ENCODE data around the gene ATP1B1. TPM values are rescaled to one million over a fixed set of nuclear protein-coding genes. Genes with fewer than 3 reads are reported as not detected.

ATP1B1 gene
- total RNA-seq, 1 experiment from 2014 or later, result 40.7 TPM

DNA sequence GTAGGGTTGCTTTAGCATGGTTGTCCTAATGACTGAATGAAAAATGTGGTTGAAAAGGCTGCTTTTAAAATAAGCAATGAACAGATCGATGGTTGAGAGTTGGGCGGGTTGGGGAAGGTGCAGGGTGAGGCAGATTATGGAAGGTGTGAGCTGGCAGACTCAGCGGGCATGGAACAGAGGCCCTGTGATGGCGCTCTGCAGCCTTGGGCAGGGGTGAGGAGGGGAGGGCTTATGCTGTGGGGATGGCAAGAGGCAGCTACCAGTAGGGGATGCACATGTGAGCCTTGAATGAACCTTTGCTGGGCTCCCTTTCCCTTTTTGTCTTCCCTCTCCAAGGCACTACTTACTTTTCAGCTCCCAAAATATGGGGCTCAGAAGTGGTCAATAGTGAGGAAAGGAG is 30.9 kb downstream of the ATP1B1 start:
- H3K4me1 Mint-ChIP-seq, result peaks cover 29% of the 10 kb centered on the region
- no peaks in the 10 kb centered on the region for H3K27me3 Mint-ChIP-seq (ENCODE audit: low read depth)
- peak overlapping the region; percentile 3; the same call in 1 of the 2 replicates for H3K27ac Mint-ChIP-seq
- H3K9me3 Mint-ChIP-seq, result no peaks in the 10 kb centered on the region
- H3K36me3 Mint-ChIP-seq, result peaks cover 4% of the 10 kb centered on the region
- TF ChIP-seq RORB (CRISPR knock-in tag; IDR thresholded peaks at IDR 0.05) (no peak), SP1 (CRISPR knock-in tag; conservative IDR thresholded peaks at IDR 0.05) (no peak), ETV6 (CRISPR knock-in tag; IDR thresholded peaks at IDR 0.05) (no peak)
- TF ChIP-seq, protein P1, sequence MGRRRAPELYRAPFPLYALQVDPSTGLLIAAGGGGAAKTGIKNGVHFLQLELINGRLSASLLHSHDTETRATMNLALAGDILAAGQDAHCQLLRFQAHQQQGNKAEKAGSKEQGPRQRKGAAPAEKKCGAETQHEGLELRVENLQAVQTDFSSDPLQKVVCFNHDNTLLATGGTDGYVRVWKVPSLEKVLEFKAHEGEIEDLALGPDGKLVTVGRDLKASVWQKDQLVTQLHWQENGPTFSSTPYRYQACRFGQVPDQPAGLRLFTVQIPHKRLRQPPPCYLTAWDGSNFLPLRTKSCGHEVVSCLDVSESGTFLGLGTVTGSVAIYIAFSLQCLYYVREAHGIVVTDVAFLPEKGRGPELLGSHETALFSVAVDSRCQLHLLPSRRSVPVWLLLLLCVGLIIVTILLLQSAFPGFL (CRISPR knock-in tag; IDR thresholded peaks at IDR 0.05; ENCODE audit: borderline replicate concordance), result no peak
- TF ChIP-seq, protein P2, sequence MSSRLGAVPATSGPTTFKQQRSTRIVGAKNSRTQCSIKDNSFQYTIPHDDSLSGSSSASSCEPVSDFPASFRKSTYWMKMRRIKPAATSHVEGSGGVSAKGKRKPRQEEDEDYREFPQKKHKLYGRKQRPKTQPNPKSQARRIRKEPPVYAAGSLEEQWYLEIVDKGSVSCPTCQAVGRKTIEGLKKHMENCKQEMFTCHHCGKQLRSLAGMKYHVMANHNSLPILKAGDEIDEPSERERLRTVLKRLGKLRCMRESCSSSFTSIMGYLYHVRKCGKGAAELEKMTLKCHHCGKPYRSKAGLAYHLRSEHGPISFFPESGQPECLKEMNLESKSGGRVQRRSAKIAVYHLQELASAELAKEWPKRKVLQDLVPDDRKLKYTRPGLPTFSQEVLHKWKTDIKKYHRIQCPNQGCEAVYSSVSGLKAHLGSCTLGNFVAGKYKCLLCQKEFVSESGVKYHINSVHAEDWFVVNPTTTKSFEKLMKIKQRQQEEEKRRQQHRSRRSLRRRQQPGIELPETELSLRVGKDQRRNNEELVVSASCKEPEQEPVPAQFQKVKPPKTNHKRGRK (CRISPR knock-in tag; IDR thresholded peaks at IDR 0.05; ENCODE audit: borderline replicate concordance), result no peak
- TF ChIP-seq, protein P3, sequence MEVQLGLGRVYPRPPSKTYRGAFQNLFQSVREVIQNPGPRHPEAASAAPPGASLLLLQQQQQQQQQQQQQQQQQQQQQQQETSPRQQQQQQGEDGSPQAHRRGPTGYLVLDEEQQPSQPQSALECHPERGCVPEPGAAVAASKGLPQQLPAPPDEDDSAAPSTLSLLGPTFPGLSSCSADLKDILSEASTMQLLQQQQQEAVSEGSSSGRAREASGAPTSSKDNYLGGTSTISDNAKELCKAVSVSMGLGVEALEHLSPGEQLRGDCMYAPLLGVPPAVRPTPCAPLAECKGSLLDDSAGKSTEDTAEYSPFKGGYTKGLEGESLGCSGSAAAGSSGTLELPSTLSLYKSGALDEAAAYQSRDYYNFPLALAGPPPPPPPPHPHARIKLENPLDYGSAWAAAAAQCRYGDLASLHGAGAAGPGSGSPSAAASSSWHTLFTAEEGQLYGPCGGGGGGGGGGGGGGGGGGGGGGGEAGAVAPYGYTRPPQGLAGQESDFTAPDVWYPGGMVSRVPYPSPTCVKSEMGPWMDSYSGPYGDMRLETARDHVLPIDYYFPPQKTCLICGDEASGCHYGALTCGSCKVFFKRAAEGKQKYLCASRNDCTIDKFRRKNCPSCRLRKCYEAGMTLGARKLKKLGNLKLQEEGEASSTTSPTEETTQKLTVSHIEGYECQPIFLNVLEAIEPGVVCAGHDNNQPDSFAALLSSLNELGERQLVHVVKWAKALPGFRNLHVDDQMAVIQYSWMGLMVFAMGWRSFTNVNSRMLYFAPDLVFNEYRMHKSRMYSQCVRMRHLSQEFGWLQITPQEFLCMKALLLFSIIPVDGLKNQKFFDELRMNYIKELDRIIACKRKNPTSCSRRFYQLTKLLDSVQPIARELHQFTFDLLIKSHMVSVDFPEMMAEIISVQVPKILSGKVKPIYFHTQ (CRISPR knock-in tag; IDR thresholded peaks at IDR 0.05), result no peak
- TF ChIP-seq, protein P4, sequence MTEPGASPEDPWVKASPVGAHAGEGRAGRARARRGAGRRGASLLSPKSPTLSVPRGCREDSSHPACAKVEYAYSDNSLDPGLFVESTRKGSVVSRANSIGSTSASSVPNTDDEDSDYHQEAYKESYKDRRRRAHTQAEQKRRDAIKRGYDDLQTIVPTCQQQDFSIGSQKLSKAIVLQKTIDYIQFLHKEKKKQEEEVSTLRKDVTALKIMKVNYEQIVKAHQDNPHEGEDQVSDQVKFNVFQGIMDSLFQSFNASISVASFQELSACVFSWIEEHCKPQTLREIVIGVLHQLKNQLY (CRISPR knock-in tag; IDR thresholded peaks at IDR 0.05), result no peak
- POLR2A ChIA-PET, result interaction anchor here (0.5 kb wide), 1 partner anchor 10 kb away, joined by 3 read pairs; no protein-coding TSS in a partner anchor
- no peak for DNase-seq (ENCODE audit: low spot score)
- H3K4me3 Mint-ChIP-seq, result no peak overlapping the region
- CTCF ChIA-PET, result interaction anchor here (0.9 kb wide), 1 partner anchor 534 kb away, joined by 4 read pairs; no protein-coding TSS in a partner anchor
- peak; percentile 31; the same call in 1 of the 2 replicates for ATAC-seq

DNA sequence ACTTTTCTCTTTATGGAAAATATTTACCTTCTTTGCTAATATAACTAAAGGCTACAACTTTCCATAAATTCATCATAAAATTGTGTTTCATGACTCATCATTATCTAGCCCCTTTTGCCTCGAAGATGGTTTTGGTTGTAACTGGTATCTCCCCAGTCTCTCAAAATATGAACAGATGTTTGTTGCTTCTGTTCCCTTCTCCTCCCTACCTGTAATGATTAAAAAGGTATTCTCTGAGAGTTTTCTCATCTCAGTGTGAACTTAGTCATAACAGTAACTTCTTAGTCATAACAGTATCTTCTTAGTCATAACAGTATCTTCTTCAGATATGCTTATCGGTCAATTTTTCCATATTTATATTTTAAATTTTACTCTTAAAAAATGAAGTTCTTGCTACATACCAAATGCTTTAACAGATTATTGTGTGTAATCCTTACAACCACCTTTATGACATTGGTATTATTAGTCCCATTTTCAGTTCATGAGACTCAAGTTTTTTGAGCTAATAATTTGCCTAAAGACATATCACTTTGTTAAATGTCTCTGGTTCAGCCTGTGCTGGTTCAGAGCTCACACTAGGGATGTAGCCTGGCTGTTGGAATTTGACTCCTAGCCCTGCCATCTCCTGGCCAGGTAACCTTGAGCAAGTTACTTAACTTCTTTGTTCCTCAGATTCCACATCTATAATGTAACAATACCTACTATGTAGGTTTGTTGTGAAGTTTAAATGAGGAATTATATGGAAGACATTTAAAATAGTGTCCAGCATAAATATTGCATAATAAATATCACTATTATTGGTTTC is 32.6 kb downstream of the ATP1B1 start:
- CTCF ChIA-PET, result interaction anchor here (1.0 kb wide), 1 partner anchor 536 kb away, joined by 3 read pairs; no protein-coding TSS in a partner anchor
- no peak overlapping the region for H3K27ac Mint-ChIP-seq
- H3K4me1 Mint-ChIP-seq, result peaks cover 23% of the 10 kb centered on the region
- TF ChIP-seq RORB (CRISPR knock-in tag; IDR thresholded peaks at IDR 0.05) (no peak), ZNF138 (CRISPR knock-in tag; conservative IDR thresholded peaks at IDR 0.05) (no peak), TCF7 (CRISPR knock-in tag; IDR thresholded peaks at IDR 0.05; ENCODE audit: low read depth) (no peak), SMAD3 (CRISPR knock-in tag; IDR thresholded peaks at IDR 0.05; ENCODE audit: borderline replicate concordance) (no peak), GABPB1 (CRISPR knock-in tag; IDR thresholded peaks at IDR 0.05) (no peak), CREB1 (CRISPR knock-in tag; IDR thresholded peaks at IDR 0.05) (no peak), CREM (CRISPR knock-in tag; IDR thresholded peaks at IDR 0.05) (no peak), ELF4 (CRISPR knock-in tag; IDR thresholded peaks at IDR 0.05; ENCODE audit: low read depth) (no peak), EMX1 (CRISPR knock-in tag; IDR thresholded peaks at IDR 0.05) (no peak)
- TF ChIP-seq, protein P5, sequence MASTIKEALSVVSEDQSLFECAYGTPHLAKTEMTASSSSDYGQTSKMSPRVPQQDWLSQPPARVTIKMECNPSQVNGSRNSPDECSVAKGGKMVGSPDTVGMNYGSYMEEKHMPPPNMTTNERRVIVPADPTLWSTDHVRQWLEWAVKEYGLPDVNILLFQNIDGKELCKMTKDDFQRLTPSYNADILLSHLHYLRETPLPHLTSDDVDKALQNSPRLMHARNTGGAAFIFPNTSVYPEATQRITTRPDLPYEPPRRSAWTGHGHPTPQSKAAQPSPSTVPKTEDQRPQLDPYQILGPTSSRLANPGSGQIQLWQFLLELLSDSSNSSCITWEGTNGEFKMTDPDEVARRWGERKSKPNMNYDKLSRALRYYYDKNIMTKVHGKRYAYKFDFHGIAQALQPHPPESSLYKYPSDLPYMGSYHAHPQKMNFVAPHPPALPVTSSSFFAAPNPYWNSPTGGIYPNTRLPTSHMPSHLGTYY (CRISPR knock-in tag; IDR thresholded peaks at IDR 0.05), result no peak
- TF ChIP-seq, protein P6, sequence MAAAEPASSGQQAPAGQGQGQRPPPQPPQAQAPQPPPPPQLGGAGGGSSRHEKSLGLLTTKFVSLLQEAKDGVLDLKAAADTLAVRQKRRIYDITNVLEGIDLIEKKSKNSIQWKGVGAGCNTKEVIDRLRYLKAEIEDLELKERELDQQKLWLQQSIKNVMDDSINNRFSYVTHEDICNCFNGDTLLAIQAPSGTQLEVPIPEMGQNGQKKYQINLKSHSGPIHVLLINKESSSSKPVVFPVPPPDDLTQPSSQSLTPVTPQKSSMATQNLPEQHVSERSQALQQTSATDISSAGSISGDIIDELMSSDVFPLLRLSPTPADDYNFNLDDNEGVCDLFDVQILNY (CRISPR knock-in tag; IDR thresholded peaks at IDR 0.05), result no peak
- TF ChIP-seq, protein P7, sequence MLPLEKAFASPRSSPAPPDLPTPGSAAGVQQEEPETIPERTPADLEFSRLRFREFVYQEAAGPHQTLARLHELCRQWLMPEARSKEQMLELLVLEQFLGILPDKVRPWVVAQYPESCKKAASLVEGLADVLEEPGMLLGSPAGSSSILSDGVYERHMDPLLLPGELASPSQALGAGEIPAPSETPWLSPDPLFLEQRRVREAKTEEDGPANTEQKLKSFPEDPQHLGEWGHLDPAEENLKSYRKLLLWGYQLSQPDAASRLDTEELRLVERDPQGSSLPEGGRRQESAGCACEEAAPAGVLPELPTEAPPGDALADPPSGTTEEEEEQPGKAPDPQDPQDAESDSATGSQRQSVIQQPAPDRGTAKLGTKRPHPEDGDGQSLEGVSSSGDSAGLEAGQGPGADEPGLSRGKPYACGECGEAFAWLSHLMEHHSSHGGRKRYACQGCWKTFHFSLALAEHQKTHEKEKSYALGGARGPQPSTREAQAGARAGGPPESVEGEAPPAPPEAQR (CRISPR knock-in tag; IDR thresholded peaks at IDR 0.05), result no peak
- POLR2A ChIA-PET, result no interaction called here
- no peaks in the 10 kb centered on the region for H3K36me3 Mint-ChIP-seq
- ATAC-seq (peak; percentile 48), DNase-seq (ENCODE audit: low spot score) (no peak)
- H3K9me3 Mint-ChIP-seq, result no peaks in the 10 kb centered on the region
- H3K27me3 Mint-ChIP-seq (ENCODE audit: low read depth), result no peaks in the 10 kb centered on the region
- no peak overlapping the region for H3K4me3 Mint-ChIP-seq

All from WTC11 (cell line).